RWPE2 (cell line): ENCODE data around the gene SMIM41.

Source experiments
- ATAC-seq: fragments of 200-7000 bp; cut with Tn5 transposase; 3 replicates; pipeline ENCODE4 v1.9.1; 2021; ENCODE audit warnings: low read depth
- DNase-seq: peaks from one replicate; pipeline ENCODE4 v3.0.0-alpha.2; 2020; ENCODE audit warnings: low spot score
- H3K27ac ChIP-seq: fragments of 450-650 bp; 2 replicates; pipeline ENCODE4 v1.5.1; 2017; ENCODE audit warnings: mild to moderate bottlenecking; ENCODE audit not compliant: poor library complexity, severe bottlenecking
- H3K27me3 ChIP-seq: fragments of 250-450 bp; sonication (Bioruptor Pico); 2 replicates; pipeline ENCODE4 v1.5.1; 2021; ENCODE audit warnings: mild to moderate bottlenecking, moderate library complexity; ENCODE audit not compliant: insufficient read depth, poor library complexity, severe bottlenecking
- H3K36me3 ChIP-seq: fragments of 250-450 bp; sonication (Bioruptor Pico); 2 replicates; pipeline ENCODE4 v1.5.1; 2020; ENCODE audit warnings: low read depth, mild to moderate bottlenecking, moderate library complexity
- H3K4me1 ChIP-seq: fragments of 250-450 bp; sonication (Bioruptor Pico); 2 replicates; pipeline ENCODE4 v1.5.1; 2021; ENCODE audit warnings: mild to moderate bottlenecking, moderate library complexity; ENCODE audit not compliant: insufficient read depth, poor library complexity, severe bottlenecking
- H3K4me3 ChIP-seq: fragments of 250-450 bp; sonication (Bioruptor Pico); 2 replicates; pipeline ENCODE4 v1.5.1; 2021; ENCODE audit warnings: mild to moderate bottlenecking, moderate library complexity; ENCODE audit not compliant: severe bottlenecking
- H3K9me3 ChIP-seq: fragments of 250-450 bp; sonication (Bioruptor Pico); 2 replicates; pipeline ENCODE4 v1.5.1; 2021; ENCODE audit warnings: mild to moderate bottlenecking, moderate library complexity; ENCODE audit not compliant: severe bottlenecking
- CTCF ChIP-seq: fragments of 450-650 bp; IDR thresholded peaks from one replicate; pipeline ENCODE4 v1.5.1; 2017; ENCODE audit warnings: mild to moderate bottlenecking, moderate library complexity; ENCODE audit not compliant: poor library complexity, severe bottlenecking

The SMIM41 gene

GRCh38 chr12:52061470-52062166, 17.9 kb upstream of the SMIM41 start:
- peaks cover 4% of the 10 kb centered on the region; the same call in 1 of the 2 replicates for H3K36me3 ChIP-seq
- no peak for TF ChIP-seq CTCF
- no peaks in the 10 kb centered on the region for H3K9me3 ChIP-seq
- DNase-seq = no peak
- no peak overlapping the region for H3K4me3 ChIP-seq
- H3K27me3 ChIP-seq = no peaks in the 10 kb centered on the region
- no peak overlapping the region for H3K27ac ChIP-seq
- ATAC-seq = no peak
- H3K4me1 ChIP-seq = no peaks in the 10 kb centered on the region

DNA sequence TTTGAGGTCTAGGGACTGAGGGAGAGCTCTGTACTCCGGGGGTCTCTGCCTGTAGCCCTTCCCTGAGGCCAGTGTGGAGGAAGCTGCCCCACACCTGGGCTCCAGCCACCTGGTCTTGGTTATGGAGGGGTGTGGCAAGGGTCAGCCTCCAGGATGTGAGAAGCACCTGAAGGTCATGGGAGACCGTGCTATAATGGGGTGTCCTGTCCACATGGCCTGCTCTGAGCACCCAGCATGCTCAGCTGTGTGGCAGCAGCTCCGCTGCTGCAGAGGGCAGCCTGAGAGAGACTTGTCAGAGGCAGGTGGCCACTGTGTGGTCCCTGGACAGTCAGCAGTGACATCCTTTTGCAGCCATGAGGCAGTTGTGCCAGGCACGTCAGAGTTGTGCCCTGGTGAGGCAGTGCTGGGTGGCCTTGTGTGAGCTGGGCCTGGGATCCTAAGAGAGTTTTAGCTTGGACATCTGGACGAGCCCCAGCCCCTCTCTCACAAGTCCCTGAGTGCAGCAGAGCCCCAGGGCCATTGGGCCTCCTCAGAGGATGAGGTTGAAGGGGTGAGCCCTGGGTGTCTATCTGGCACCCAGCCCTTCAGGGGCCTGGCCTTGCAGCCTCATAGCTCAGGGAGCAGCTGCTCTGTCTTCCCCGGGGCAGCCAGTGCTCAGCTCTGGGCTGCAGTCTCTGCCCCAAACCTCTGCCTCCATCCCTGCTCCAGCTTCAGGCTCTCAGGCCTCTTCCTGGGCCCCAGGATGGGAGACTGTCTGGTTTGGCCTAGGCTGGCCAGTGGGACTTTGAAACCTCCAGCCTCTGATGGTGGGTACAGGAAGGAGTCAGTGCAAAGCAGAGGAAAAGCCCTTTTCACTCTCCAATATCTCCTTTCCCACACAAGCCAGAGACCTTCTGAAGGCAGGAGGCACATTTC, 17.1 kb upstream of the SMIM41 start:
- Histone ChIP-seq H3K4me3 (no peak overlapping the region), H3K9me3 (no peaks in the 10 kb centered on the region), H3K27ac (no peak overlapping the region), H3K4me1 (no peaks in the 10 kb centered on the region), H3K27me3 (no peaks in the 10 kb centered on the region), H3K36me3 (peaks cover 4% of the 10 kb centered on the region; the same call in 1 of the 2 replicates)
- TF ChIP-seq CTCF = no peak
- DNase-seq (no peak), ATAC-seq (no peak)

GRCh38 chr12:52063082-52063924, 16.2 kb upstream of the SMIM41 start:
- ATAC-seq (no peak), DNase-seq (no peak)
- TF ChIP-seq CTCF = no peak
- Histone ChIP-seq H3K9me3 (no peaks in the 10 kb centered on the region), H3K36me3 (peaks cover 4% of the 10 kb centered on the region; the same call in 1 of the 2 replicates), H3K4me1 (no peaks in the 10 kb centered on the region), H3K27me3 (no peaks in the 10 kb centered on the region), H3K4me3 (no peak overlapping the region), H3K27ac (no peak overlapping the region)

GRCh38 chr12:52063981-52064649, 15.4 kb upstream of the SMIM41 start:
- Histone ChIP-seq H3K27ac (no peak overlapping the region), H3K27me3 (no peaks in the 10 kb centered on the region), H3K4me3 (no peak overlapping the region), H3K9me3 (no peaks in the 10 kb centered on the region), H3K4me1 (no peaks in the 10 kb centered on the region), H3K36me3 (peaks cover under 1% of the 10 kb centered on the region; the same call in 1 of the 2 replicates)
- ATAC-seq = no peak
- no peak for TF ChIP-seq CTCF
- no peak for DNase-seq
